Activated T-helper 2 cell treated with anti-CD3 and anti-CD28 coated beads, Interferon-gamma antibody, Interleukin-2, Interleukin-4, amounts not matched to agents 10 μg/mL and 5 μg/mL and 100 μg/mL, durations not matched to agents 14 hours and 24 hours and 36 hours (primary cell): Measurements from ENCODE around the gene PLXDC2. TPM values are rescaled to one million over a fixed set of nuclear protein-coding genes. Genes with fewer than 3 reads are reported as not detected.

Experiments used
- DNase-seq: peaks from one replicate; pipeline ENCODE4 v3.0.0; 2021; ENCODE audit warnings: low spot score
- H3K27ac Mint-ChIP-seq: one replicate; pipeline ENCODE4 v1.8.0; 2021; ENCODE audit warnings: mixed read lengths
- H3K27me3 Mint-ChIP-seq: one replicate; pipeline ENCODE4 v1.8.0; 2021; ENCODE audit warnings: low read depth, mixed read lengths
- H3K36me3 Mint-ChIP-seq: one replicate; pipeline ENCODE4 v1.8.0; 2021; ENCODE audit warnings: low read depth, mixed read lengths
- H3K4me1 Mint-ChIP-seq: one replicate; pipeline ENCODE4 v1.8.0; 2021; ENCODE audit warnings: low read depth, mixed read lengths
- H3K4me3 Mint-ChIP-seq: one replicate; pipeline ENCODE4 v1.8.0; 2021; ENCODE audit warnings: low read depth, mild to moderate bottlenecking, moderate library complexity, mixed read lengths
- H3K9me3 Mint-ChIP-seq: one replicate; pipeline ENCODE4 v1.8.0; 2021; ENCODE audit warnings: mixed read lengths
- intact Hi-C: fragments of 100-400 bp; cut with micrococcal nuclease; formaldehyde crosslinking; loops from one replicate; pipeline ENCODE4 v1.15.1; 2023
- total RNA-seq: library from RNA; stranded (reverse); gene quantifications from 2 replicates; pipeline ENCODE4 v1.2.3, GENCODE V29; 2022

Gene PLXDC2
- total RNA-seq, 1 donor from 2014 or later, result not detected

DNA sequence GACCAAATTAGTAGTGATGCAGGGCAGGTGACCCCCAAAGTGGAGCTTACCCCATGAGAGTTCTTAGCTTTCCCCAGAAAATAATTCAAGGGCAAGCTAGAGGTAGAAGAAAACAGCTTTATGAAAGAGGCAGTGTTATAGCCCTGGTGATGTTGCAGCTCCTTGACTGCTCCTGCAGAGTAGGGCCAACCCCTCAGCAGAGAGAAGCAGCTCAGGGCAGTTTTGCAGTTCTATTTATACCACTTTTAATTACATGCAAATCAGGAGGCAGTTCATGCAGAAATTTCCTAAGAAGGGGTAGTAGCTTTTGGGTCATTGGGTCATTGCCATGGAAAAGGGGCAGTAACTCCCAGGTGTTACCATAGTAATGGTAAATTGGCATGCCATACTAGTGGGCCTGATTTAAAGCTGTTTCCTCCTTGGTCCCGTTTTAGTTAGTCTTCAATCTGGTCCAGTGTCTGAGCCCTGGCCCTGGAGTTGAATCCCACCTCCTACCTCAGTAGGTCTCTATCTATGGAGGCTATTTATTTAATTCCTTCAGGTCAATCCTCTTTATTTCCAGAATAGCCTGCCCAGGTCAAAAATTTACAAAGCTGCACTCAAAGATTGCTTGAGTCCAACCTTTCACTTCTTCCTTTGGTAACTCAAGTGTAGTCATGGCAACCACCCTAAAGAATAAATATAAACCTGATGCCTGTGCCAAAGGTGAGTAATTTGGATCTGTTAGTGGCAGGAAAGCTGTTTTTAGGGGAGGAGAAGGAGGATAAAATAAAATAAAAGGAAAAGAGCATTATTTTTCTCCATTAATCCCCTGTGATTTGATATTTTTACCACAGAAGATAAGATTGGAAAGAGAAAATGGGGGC, 29.5 kb downstream of the PLXDC2 start:
- H3K36me3 Mint-ChIP-seq, result no peaks in the 10 kb centered on the region
- H3K4me1 Mint-ChIP-seq, result no peaks in the 10 kb centered on the region
- no peak for DNase-seq
- intact Hi-C loops, result no loop called here
- H3K9me3 Mint-ChIP-seq, result no peaks in the 10 kb centered on the region
- H3K4me3 Mint-ChIP-seq, result no peak overlapping the region
- H3K27me3 Mint-ChIP-seq, result no peaks in the 10 kb centered on the region
- no peak overlapping the region for H3K27ac Mint-ChIP-seq

GRCh38 chr10:19847321-19847720, 31.1 kb downstream of the PLXDC2 start:
- intact Hi-C loops, result no loop called here
- DNase-seq, result no peak
- Mint-ChIP-seq H3K4me1 (no peaks in the 10 kb centered on the region), H3K27ac (no peak overlapping the region), H3K4me3 (no peak overlapping the region), H3K27me3 (no peaks in the 10 kb centered on the region), H3K36me3 (no peaks in the 10 kb centered on the region), H3K9me3 (no peaks in the 10 kb centered on the region)

DNA sequence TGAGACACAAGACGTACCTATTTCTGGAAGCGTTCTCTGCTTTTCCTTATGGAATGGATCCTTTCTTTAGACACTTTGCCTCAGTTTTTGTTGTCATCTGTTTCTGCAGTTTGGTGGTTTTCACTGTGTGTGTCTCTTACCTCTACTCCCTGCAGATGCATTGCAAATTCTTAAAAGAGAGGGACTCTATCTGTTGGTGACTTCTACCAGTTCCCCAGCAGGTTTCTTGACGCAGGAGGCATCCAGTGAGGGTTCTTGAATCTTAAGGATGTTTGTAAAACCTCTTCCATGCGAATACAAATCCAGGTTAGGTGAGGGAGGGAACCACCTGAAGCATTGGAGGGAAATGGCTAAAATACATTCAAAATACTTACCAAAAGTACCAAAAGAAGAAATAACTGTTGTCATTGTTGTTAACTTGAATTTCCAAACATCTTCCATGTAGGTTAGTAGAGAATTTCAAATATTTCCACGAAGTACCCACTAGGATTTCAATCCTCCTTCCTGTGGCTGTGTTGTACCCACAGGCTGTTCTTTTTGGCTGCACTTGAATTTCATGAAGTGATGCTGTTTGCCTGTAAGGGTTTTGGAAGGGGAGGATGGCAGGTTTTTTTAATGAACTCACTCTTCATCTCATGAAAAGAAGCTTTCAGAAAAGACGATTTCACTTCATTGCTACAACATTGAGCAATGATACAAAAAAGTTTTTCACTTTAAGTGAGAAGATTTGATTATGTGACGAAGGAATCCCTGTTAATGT, 32.2 kb downstream of the PLXDC2 start:
- Mint-ChIP-seq H3K4me1 (no peaks in the 10 kb centered on the region), H3K27ac (no peak overlapping the region), H3K27me3 (no peaks in the 10 kb centered on the region), H3K4me3 (no peak overlapping the region), H3K36me3 (no peaks in the 10 kb centered on the region), H3K9me3 (no peaks in the 10 kb centered on the region)
- DNase-seq, result no peak
- intact Hi-C loops, result no loop called here

DNA sequence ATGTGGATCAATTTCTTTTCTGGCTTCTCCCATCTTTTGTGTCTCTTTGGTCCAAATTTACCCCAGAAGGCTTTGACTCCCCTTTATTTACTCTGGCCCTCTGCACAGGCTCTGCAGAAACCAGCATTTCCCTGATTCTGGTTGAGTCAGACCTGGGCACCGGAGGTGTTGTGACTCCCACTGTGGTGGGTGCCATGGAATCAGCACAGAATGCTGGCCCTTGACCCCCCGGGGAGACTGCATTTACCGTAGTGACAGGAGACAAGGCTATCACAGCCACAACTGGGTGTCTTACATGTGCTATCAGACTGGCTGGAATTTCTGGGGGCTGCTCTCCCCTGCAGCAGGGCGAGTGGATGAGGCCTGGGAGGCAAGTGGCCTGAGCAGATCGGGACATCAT, 37.6 kb downstream of the PLXDC2 start:
- Mint-ChIP-seq H3K9me3 (peaks cover 8% of the 10 kb centered on the region), H3K27me3 (no peaks in the 10 kb centered on the region), H3K4me1 (no peaks in the 10 kb centered on the region), H3K36me3 (no peaks in the 10 kb centered on the region), H3K27ac (no peak overlapping the region), H3K4me3 (no peak overlapping the region)
- no peak for DNase-seq
- intact Hi-C loops, result no loop called here

- Mint-ChIP-seq H3K4me1 (no peaks in the 10 kb centered on the region), H3K4me3 (no peak overlapping the region), H3K9me3 (peaks cover 21% of the 10 kb centered on the region), H3K27me3 (no peaks in the 10 kb centered on the region), H3K27ac (no peak overlapping the region), H3K36me3 (no peaks in the 10 kb centered on the region)
- intact Hi-C loops, result no loop called here
- no peak for DNase-seq
These were observed 41.6 kb downstream of the PLXDC2 start for GRCh38 chr10:19857876-19858275.

DNA sequence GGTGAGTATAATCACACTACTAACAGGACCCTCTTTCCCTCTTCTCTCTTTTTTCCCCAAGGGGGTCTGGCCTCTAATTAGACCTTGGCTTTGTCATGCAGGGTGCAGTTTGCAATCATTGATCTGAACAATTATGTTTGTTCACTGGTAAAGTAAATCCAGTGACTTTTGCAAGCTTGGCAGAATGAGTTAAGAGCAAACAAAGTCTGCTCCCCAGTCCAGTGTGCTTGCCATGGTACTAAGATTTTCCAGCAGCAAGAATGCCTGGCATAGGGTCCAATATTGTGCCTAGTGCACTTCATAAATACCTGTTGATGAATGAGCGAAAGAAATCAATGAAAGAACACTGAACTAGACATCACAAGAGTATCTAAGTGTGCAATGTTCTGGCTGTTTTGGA, 43.9 kb downstream of the PLXDC2 start:
- no peak for DNase-seq
- Mint-ChIP-seq H3K4me1 (no peaks in the 10 kb centered on the region), H3K27me3 (no peaks in the 10 kb centered on the region), H3K9me3 (peaks cover 21% of the 10 kb centered on the region), H3K27ac (no peak overlapping the region), H3K4me3 (no peak overlapping the region), H3K36me3 (no peaks in the 10 kb centered on the region)
- intact Hi-C loops, result no loop called here

DNA sequence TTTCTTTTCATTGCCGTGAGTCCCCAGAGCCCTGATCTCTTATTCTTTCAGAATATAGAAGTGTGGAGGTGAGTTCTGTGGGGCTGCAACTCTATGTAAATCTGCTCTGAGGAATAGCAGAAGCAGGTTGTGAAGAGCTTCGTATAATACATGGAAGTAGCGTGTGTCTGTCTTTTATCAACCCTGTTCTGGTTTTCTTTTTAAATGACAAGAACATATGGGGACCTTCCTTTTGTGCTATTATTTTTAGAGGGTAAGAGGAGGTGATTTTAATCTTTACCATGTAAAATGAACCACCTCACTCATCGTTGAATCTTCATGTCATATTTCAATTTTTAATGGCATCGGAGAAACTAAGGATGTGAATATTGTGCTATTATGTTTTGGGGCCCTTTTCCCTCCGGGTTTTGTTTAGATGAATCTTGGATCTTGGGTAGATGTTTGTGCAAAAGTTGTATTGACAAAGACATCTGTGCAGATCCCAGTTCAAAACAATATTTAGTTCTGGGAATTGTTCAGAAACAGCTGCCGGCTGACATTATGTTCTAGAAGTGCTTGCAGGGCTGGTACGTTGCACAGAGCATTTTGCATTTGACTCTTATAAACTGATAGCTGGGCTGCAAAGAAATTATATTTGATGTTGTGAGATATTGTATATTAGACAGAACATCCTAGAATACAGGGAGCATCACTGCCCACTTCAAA, 46.7 kb downstream of the PLXDC2 start:
- Mint-ChIP-seq H3K4me1 (no peaks in the 10 kb centered on the region), H3K4me3 (no peak overlapping the region), H3K27me3 (no peaks in the 10 kb centered on the region), H3K9me3 (peaks cover 27% of the 10 kb centered on the region), H3K36me3 (no peaks in the 10 kb centered on the region), H3K27ac (no peak overlapping the region)
- DNase-seq, result no peak
- intact Hi-C loops, result no loop called here

DNA sequence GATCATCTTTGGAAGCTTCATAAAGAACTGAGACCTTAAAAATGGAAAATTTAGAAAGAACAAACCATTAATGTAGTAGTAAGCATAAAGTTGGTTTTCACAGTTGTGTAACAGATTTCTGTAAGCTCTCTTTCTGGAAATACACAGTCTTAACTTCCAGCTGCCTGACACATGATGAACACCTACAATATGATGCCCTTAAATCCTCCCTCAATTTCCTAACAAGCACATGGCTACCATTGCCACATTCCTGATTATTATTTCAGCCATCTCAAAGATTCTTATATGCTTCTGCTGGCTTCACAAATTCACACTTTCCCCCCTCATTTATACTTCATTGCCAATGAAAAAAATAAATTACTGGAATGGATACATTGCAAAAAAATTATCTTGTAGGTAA, 49.4 kb downstream of the PLXDC2 start:
- H3K4me3 Mint-ChIP-seq, result no peak overlapping the region
- DNase-seq, result no peak
- intact Hi-C loops, result no loop called here
- no peak overlapping the region for H3K27ac Mint-ChIP-seq
- H3K4me1 Mint-ChIP-seq, result no peaks in the 10 kb centered on the region
- H3K27me3 Mint-ChIP-seq, result no peaks in the 10 kb centered on the region
- peaks cover 21% of the 10 kb centered on the region for H3K9me3 Mint-ChIP-seq
- no peaks in the 10 kb centered on the region for H3K36me3 Mint-ChIP-seq

GRCh38 chr10:19869370-19869769, 53.1 kb downstream of the PLXDC2 start:
- Mint-ChIP-seq H3K36me3 (no peaks in the 10 kb centered on the region), H3K9me3 (peaks cover 25% of the 10 kb centered on the region), H3K4me3 (no peak overlapping the region), H3K27me3 (no peaks in the 10 kb centered on the region), H3K4me1 (no peaks in the 10 kb centered on the region), H3K27ac (no peak overlapping the region)
- DNase-seq, result no peak
- intact Hi-C loops, result no loop called here

GRCh38 chr10:19872504-19873271, 56.5 kb downstream of the PLXDC2 start:
- Mint-ChIP-seq H3K4me1 (no peaks in the 10 kb centered on the region), H3K36me3 (no peaks in the 10 kb centered on the region), H3K9me3 (peaks cover 23% of the 10 kb centered on the region), H3K27me3 (no peaks in the 10 kb centered on the region), H3K4me3 (no peak overlapping the region), H3K27ac (no peak overlapping the region)
- DNase-seq, result no peak
- intact Hi-C loops, result no loop called here

- Mint-ChIP-seq H3K27ac (no peak overlapping the region), H3K9me3 (peaks cover 23% of the 10 kb centered on the region), H3K4me1 (no peaks in the 10 kb centered on the region), H3K4me3 (no peak overlapping the region), H3K36me3 (no peaks in the 10 kb centered on the region), H3K27me3 (no peaks in the 10 kb centered on the region)
- no peak for DNase-seq
- intact Hi-C loops, result no loop called here
These were observed 58.0 kb downstream of the PLXDC2 start for GRCh38 chr10:19874190-19874589.

DNA sequence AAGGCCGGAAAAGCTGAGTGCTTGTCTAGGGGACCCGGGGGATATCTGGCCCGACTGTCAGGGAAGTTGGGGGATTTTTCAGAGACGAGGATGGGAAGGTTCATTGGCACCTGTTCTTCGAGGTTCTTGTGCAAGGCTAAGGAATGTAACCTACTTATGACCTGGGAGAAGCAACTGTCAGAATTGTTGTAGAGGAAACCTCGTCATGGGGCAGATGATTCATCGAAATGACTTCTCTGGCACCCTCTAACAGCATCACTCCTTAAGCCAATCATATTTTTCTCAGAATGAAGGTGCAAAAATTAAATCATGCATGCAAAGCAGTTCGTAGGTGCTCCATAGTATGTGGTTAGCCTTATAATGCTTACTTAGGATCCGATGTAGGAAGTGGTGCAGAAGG, 58.6 kb downstream of the PLXDC2 start:
- Mint-ChIP-seq H3K27ac (no peak overlapping the region), H3K36me3 (no peaks in the 10 kb centered on the region), H3K9me3 (peaks cover 27% of the 10 kb centered on the region), H3K4me1 (no peaks in the 10 kb centered on the region), H3K27me3 (no peaks in the 10 kb centered on the region), H3K4me3 (no peak overlapping the region)
- no peak for DNase-seq
- intact Hi-C loops, result no loop called here
